NCI-H128 (cell line): ENCODE results near the gene MAP7.
"Not testable (repeated sequence)": the region's sequence is repeated elsewhere in the genome, so short reads cannot be mapped to it uniquely, and the experiment has no call there.

Experiments used
- DNase-seq: peaks from one replicate; lab custom pipeline; 2025; ENCODE audit not compliant: unreplicated experiment; lab: John Stamatoyannopoulos, UW

The MAP7 gene

GRCh38 chr6:136312975-136313374 is 237.2 kb downstream of the MAP7 start:
- DNase-seq: no peak

- DNase-seq: no peak
These were observed 240.4 kb downstream of the MAP7 start for GRCh38 chr6:136309729-136310311.

- no peak for DNase-seq
These were observed 241.1 kb downstream of the MAP7 start for GRCh38 chr6:136309171-136309570.

GRCh38 chr6:136308469-136308868 is 241.8 kb downstream of the MAP7 start:
- not testable (repeated sequence) for DNase-seq

DNA sequence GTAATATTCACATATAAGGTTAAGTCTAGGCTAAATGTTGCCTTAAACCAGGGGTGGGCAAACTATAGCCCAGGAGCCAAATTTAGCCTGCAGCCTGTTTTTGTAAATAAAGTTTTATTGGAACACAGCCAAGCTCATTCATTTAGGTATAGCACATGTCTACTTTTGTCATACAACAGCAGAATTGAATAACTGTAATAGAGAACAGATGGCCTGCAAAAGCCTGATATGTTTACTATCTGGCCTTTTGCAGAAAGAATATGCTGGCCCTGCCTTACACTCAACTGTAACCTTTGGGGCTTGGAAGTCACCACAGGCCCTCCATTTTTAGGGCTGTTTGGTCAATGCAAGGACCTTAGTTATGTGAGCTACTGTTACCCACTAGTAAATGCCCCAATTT is 242.9 kb downstream of the MAP7 start:
- DNase-seq: no peak

DNA sequence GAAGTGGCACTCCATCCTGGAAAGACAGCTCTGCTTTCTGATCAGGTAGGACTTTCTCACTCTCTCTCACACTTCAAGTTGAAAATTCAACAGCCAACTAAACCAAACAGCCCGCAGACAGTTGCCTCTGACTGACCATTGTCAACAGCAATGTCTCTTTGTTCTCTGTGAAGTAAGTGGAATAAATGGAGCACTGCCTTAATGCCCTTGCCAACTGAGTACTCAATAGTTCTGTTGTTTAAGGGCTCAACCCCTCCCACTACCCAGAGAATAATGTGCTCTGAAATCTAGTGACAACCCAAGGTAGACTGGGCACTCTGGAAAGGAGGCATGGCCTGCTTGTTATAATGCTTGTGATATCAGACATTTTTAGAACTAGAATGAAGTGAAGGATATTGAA is 243.8 kb downstream of the MAP7 start:
- no peak for DNase-seq

GRCh38 chr6:136304410-136304809 is 245.8 kb downstream of the MAP7 start:
- DNase-seq: no peak

DNA sequence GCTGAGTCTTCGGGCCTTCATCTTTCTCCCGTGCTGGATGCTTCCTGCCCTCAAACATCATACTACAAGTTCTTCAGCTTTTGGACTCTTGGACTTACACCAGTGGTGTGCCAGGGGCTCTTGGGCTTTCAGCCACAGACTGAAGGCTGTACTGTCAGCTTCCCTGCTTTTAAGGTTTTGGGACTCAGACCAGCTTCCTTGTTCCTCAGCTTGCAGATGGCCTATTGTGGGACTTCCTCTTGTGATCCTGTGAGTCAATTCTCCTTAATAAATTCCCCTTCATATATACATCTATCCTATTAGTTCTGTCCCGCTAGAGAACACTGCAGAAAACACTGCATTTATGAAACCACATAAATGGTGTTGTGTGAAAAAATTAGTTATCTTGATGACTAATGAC is 246.7 kb downstream of the MAP7 start:
- no peak for DNase-seq

DNA sequence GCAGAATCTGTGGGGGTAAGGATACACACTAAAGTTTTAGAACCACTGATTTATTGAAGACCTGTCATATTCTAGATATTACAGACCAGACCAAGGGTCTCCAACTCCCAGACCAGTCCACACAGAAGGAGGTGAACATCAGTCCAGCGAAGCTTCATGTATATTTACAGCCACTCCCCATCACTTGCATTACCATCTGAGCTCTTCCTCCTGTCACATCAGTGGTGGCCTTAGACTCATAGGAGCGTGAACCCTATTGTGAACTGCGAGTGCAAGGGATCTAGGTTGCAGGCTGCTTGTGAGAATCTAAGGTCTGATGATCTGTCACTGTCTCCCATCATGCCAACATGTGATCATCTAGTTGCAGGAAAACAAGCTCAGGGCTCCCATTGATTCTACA is 255.6 kb downstream of the MAP7 start:
- no peak for DNase-seq
